NT2/D1 (cell line): ENCODE results near the gene NEURL4.

Experiments used
- YY1 ChIP-seq: IDR thresholded peaks from 2 replicates; pipeline ENCODE4 v1.6.1; 2011; ENCODE audit not compliant: insufficient read length, insufficient read depth
- ZNF274 ChIP-seq: IDR thresholded peaks from 2 replicates; pipeline ENCODE4 v1.6.1; 2011; ENCODE audit warnings: mild to moderate bottlenecking, low read depth, low read length

DNA sequence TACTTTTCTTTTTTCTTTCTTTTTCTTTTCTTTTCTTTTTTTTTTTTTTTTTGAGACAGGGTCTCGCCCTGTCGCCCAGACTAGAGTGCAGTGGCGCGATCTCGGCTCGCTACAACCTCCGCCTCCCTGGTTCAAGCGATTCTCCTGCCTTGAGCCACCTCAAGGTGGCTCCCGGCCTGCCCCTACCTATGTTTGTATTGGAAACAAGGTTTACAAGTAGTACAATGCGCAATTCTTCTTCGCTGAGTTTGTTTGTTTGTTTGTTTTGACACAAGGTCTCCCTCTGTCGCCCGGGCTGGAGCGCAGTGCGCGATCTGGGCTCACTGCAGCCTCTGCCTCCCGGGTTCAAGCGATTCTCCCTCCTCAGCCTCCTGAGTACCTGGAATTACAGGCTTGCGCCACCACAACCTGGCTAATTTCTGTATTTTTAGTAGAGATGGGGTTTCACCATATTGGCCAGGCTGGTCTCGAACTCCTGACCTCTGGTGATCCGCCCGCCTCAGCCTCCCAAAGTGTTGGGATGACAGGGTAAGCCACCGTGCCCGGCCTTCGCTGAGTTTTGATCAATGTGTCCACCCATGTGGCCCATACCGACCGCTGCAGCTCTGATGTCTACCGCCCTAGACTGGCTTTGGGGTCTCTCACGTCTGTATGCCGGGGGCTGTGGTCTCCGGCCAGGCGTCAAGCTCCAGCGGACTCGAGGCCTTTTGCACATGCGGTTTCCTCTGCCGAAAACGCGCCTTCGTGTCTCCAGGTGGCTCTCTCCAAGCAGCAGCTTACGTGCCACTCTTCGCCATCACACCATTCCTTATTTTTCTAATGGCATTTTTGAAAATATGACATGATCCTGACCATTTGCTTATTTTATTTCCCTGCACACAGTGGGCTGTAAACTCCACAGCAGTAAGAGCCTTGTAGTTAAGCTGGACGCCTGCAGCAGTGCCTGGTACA lies 33.6 kb downstream of the NEURL4 start:
- TF ChIP-seq ZNF274 (no peak), YY1 (no peak)
